GM21825 (cell line): ENCODE results near the gene PRKAG2.

ENCODE experiments used
- ATAC-seq: cut with Tn5 transposase; IDR thresholded peaks from one replicate; pipeline ENCODE4 v1.9.1; 2021; ENCODE audit warnings: mild to moderate bottlenecking, moderate library complexity; ENCODE audit not compliant: unreplicated experiment

The PRKAG2 gene

GRCh38 chr7:151776446-151776845 lies 100.5 kb downstream of the PRKAG2 start:
- ATAC-seq, result no peak

GRCh38 chr7:151775547-151776443 lies 101.1 kb downstream of the PRKAG2 start:
- no peak for ATAC-seq

GRCh38 chr7:151774951-151775350 lies 102.0 kb downstream of the PRKAG2 start:
- no peak for ATAC-seq

GRCh38 chr7:151773797-151774196 lies 103.1 kb downstream of the PRKAG2 start:
- ATAC-seq, result no peak

GRCh38 chr7:151770232-151770631 lies 106.7 kb downstream of the PRKAG2 start:
- no peak for ATAC-seq

GRCh38 chr7:151769188-151769821 lies 107.6 kb downstream of the PRKAG2 start:
- ATAC-seq, result no peak

- no peak for ATAC-seq
Measured at GRCh38 chr7:151768805-151769187, 108.1 kb downstream of the PRKAG2 start.

GRCh38 chr7:151767557-151767956 lies 109.4 kb downstream of the PRKAG2 start:
- ATAC-seq, result no peak

- ATAC-seq, result no peak
Measured at GRCh38 chr7:151764056-151764920, 112.6 kb downstream of the PRKAG2 start.

- no peak for ATAC-seq
Measured at GRCh38 chr7:151763420-151763984, 113.4 kb downstream of the PRKAG2 start.

GRCh38 chr7:151762583-151763245 lies 114.2 kb downstream of the PRKAG2 start:
- no peak for ATAC-seq

GRCh38 chr7:151761957-151762356 lies 115.0 kb downstream of the PRKAG2 start:
- no peak for ATAC-seq

- ATAC-seq, result no peak
Measured at GRCh38 chr7:151761231-151761630, 115.7 kb downstream of the PRKAG2 start.

GRCh38 chr7:151759591-151760042 lies 117.3 kb downstream of the PRKAG2 start:
- no peak for ATAC-seq

- no peak for ATAC-seq
Measured at GRCh38 chr7:151758622-151759540, 118.0 kb downstream of the PRKAG2 start.

- ATAC-seq, result no peak
Measured at GRCh38 chr7:151757274-151757673, 119.6 kb downstream of the PRKAG2 start.

- ATAC-seq, result no peak
Measured at GRCh38 chr7:151756866-151757265, 120.0 kb downstream of the PRKAG2 start.

- no peak for ATAC-seq
Measured at GRCh38 chr7:151756076-151756731, 120.7 kb downstream of the PRKAG2 start.
